Stimulated activated CD4-positive, alpha-beta T cell treated with anti-CD3 and anti-CD28 coated beads, Interleukin-1b, Interleukin-23, amount 100 ng/mL, for 4 hours (primary cell): ENCODE measurements around the gene PTGES3.

Experiments used
- DNase-seq, 2 donors: peaks; one replicate each; pipeline ENCODE4 v3.0.0-alpha.2; 2020; ENCODE audit warnings: low read depth in 2 of 2

Gene PTGES3

GRCh38 chr12:56629459-56630179 is 58.5 kb downstream of the PTGES3 start:
- peak in 1 of 2 donors; percentile 55 for DNase-seq

GRCh38 chr12:56628671-56629458 is 59.2 kb downstream of the PTGES3 start:
- peak in 1 of 2 donors; percentile 39 for DNase-seq

- no peak for DNase-seq
Observed at GRCh38 chr12:56626701-56627100, 61.4 kb downstream of the PTGES3 start.

- no peak for DNase-seq
Observed at GRCh38 chr12:56622535-56622934, 65.5 kb downstream of the PTGES3 start.

GRCh38 chr12:56616925-56617324 is 71.2 kb downstream of the PTGES3 start:
- no peak for DNase-seq

- DNase-seq, result no peak
Observed at GRCh38 chr12:56616244-56616643, 71.8 kb downstream of the PTGES3 start.

GRCh38 chr12:56614627-56615026 is 73.5 kb downstream of the PTGES3 start:
- no peak for DNase-seq
